Keratinocyte (primary cell): ENCODE data around the gene CLTRN.

Experiments used
- CTCF ChIP-seq, 3 experiments: IDR thresholded peaks in 1 of 3; conservative IDR thresholded peaks in 1 of 3; optimal IDR thresholded peaks in 1 of 3; 2 replicates in 2 of 3; 3 replicates in 1 of 3; pipeline versions ENCODE3 to v1.5.1; 2011; ENCODE audit warnings: low read length in 3 of 3, mild to moderate bottlenecking in 3 of 3, moderate library complexity in 2 of 3, control low read depth in 1 of 3, inconsistent platforms in 1 of 3; ENCODE audit not compliant: insufficient read depth in 2 of 3; ENCODE audit errors: extremely low read depth in 1 of 3
- EZH2 ChIP-seq: IDR thresholded peaks from one replicate; pipeline ENCODE4 v1.6.1; 2012; ENCODE audit warnings: inconsistent platforms, mild to moderate bottlenecking, low read length, moderate library complexity

DNA sequence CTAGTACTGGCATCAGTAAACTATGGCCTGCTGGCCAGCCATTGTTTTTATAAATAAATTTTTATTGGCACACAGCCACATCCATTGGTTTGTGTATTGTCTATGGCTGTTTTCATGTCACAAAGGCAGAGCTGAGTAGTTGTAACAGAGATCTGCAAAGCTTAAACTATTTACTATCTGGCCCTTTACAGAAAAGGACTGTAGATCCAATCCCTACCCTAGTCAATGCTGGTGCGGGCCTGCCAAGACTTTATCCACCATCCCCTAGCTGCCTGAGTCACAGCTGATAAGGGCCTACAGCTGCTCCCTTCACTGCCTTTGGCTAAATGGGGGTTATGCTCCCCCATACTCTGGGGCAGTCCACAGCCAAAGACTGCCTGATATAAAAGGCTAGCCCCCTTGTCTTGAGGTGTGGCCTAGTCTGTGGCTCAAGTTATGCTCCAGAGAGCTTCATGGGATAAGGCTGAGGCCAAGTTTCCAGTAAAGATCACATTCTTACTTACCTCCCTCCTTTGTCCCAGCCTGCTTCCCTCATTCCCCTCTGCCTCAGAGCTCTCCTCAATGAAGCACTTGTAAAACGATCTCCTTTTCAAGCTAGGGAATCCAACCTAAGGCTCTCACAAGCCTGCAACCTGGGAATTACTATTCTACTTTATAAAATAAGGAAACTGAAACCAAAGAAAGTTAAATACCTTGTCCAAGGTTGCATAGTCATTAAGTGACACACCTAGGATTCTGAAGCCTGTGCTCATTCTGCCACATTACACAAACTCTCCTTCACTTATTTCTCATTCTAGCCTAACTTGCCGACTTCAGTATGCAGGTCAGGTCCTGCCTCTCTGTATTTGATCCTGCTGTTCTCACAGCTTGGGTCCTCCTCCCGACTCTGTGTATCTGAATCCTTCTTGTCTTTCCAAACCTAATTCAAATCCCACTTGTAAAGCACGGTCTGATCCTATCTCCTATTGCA lies 84.5 kb downstream of the CLTRN start:
- TF ChIP-seq CTCF (optimal IDR thresholded peaks at IDR 0.05 in 1 of 3, IDR thresholded peaks at IDR 0.05 in 1 of 3, conservative IDR thresholded peaks at IDR 0.05 in 1 of 3; ENCODE audit: extremely low read depth in 1 of 3, insufficient read depth in 2 of 3, low read length in 3 of 3), result no peak
- no peak for TF ChIP-seq EZH2
